Measurements from ENCODE around the gene ESAM. TPM values are rescaled to one million over a fixed set of nuclear protein-coding genes. Genes with fewer than 3 reads are reported as not detected.

Gene ESAM
- polyA plus RNA-seq, 3 donors, result 60.6 to 73.8 (median 68.2) TPM

DNA sequence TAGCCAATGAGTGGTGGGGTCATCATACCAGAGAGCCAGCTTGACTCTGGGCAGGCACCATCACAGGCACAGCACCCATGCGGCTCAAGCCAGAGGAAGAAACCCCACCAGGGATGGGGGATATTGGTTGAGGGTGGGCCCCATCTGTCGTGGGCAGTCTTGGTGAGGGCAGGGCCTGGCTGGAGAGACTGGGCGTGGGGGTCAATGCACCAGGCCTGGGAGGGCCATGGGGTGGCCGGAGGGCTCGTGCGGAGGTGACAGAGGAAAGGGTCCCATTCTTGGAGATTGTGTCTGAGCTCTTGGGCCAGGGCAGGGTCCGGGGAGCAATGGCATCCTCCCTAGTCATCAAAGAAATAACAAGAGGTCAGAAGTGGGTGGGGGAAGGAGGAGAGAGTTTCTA lies 8.5 kb downstream of the ESAM start:
- DNase-seq (ENCODE audit: low read depth in 3 of 3, low spot score in 2 of 3), result no peak

DNA sequence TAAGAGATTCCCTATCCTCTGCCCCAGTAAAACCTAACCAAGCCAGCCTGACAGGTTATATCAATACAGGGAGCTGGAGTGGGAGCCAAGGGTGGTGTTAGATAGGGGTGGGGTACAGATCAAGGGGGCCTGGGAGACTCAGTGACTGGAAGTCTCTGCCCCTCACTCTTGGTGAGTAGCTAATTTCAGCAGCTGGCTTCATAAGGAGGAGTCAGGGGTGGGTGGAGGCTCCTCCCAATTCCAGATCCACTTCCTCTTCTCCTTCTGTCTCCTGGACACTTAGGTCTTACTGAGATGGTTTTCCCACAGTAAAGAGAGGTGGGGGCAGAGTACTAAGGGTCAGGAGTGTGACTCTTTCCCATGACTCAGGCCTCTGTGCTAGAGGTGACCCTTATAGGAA lies 8.9 kb downstream of the ESAM start:
- no peak for DNase-seq (ENCODE audit: low read depth in 3 of 3, low spot score in 2 of 3)

DNA sequence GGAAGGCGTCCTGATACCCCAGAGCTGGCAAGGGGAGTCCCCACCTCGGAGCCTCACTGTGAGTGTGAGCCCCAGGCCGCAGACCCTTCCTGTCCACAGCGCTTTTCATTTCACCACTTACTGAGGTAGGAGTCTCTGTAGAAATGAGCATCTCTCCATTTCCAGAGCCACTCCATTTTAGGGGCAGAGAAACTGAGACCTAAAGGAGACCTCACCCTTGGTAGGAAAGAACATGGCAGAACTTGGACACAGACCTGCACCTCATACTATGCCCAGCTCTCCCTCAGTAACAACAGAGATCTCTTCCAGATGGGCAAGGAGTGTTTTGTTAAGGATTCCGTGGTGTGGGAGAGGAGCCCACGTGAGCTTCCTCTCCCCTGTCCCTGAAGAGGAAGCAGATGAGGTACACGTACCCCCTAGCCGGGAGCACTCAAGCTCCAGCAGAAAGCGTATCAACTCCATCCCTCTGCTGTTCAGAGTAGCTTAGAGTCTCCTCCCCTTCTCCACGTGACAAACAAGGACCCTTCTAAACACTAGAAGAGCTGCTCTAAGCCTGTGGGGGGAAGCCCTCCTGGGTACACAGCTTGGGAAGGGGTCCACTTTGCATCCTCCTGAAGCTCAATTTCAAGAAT lies 9.5 kb downstream of the ESAM start:
- no peak for DNase-seq (ENCODE audit: low read depth in 3 of 3, low spot score in 2 of 3)

DNA sequence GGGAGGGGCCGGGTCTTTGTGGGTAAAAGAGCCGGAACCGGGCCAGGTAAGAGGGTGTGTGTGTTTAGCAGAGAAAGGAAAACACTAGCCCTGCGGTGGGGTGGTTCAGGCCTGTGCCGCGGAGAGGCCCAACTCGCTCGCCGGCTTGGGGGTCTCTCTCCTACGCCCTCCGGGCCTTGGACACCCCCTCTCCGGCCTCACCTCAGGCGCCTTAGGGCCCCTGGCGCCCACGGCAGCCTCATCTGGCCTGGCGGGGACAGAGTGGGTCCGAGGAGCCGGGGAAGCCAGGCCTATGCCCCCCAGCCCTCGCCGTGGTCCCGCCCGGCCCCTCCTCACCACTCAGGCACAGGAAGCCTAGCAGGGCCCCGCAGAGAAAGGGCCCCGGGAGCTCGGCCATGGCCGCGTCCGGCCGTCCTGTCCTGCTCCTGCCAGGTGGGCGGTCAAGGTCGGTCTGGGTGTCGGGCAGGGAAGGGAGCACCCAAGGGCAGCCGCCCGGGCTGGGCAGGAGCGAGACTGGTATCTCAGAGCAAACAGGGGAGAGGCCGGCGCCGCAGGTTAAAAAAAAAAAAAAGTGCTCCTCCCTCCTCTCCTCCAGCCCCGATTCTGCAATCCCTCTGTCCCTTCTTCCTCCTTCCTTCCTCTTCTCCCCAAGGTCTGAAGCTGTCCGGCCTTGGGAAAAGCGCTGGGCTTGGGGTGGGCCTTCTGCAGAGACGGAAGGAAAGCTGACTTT lies 10.2 kb downstream of the ESAM start, which contains the start of gene VSIG2:
VSIG2 (minus strand) TSS at position 515 of the 730 bp plus-strand sequence; CDS start at position 397, 118 bp downstream.
- DNase-seq (ENCODE audit: low read depth in 3 of 3, low spot score in 2 of 3), result no peak

DNA sequence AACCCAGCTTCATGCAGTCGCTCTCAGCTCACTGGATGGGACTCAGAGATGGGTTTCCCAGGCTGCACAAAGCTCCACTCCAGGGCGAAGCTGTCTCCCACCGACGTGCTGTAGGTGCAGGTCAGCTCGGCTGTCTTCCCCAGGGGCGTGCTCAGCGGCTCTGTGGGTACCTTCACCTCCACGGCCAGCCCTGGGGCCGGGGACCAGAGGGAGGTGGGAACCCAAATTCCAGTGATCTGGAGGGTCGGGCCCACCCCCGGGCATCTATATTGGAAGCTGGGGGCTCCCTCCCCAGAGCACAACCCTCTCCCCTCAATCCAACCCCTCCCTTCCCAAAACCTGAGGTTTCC lies 10.7 kb downstream of the ESAM start:
- DNase-seq (ENCODE audit: low read depth in 3 of 3, low spot score in 2 of 3), result no peak

DNA sequence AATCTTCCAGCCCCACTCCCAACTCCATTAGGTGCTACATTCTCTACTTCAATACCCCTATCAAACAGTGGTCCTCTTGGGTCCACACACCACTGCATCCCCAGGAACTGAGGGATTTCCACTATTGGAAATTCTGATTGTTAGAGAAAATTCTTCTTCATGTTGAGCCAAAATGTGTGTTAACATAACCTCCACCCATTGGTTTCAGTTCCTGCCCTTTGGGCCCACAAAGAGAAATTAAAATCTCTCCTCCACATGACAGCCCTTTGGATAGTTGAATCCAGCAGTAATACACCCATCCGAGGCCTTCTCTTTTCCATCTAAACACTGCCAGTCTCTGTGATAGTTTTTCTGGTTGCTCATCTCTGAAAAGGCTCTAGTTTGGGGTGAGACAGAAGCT lies 12.2 kb downstream of the ESAM start:
- no peak for DNase-seq (ENCODE audit: low read depth in 3 of 3, low spot score in 2 of 3)

DNA sequence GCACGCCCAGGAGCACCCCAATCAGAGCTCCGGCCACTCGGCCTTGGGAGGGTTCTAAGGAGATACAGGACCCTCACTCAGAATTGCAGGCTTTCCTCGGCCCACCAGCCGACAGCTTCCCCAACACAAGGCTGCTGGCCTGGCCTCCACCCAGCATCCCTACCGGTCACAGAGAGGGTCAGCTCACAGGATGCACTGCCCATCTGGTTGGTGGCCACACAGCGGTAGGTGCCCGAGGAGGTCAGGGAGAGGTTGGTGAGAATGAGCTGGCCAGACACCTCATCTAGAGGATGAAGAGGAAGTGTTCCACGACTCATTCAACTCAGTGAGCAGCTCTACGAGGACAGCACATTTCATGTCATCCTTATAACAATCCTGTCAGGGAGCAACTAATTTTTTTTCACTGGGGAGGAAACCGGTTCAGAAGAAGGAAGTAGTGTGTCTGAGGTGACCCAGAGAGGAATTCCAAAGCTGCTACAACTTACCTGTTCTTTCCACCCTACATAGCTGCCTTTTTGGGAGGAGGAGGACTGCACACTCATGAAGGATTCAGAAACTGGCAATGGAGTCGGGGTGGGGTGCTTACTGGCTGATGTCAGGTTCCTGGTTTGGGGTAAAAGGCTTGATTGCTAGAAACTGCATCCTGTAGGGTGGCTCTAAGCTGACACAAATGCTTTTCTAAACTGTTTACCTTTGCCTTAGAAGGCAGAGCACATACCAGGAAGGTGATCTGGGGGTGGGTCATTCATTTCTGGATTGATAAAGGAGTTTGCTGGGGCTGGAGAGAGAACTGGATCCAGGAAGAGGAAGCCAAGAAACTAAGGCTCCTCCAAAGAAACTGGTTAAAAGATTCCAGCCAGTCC lies 13.4 kb downstream of the ESAM start:
- no peak for DNase-seq (ENCODE audit: low read depth in 3 of 3, low spot score in 2 of 3)

DNA sequence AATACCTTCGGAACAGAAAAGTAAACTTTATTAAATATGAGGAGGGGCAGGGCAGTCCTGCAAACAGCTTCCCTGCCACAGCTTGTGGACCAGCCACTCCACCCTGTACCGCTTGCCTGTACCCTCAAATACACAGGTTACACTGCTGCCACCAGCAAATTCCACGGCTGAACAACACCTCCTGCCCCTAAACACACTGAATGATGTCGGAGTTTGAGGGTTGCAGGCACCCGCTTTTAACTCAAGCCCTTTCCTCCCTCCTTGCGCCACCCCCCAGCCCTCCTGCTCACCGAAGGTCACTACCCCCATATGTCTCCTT lies 14.0 kb downstream of the ESAM start:
- DNase-seq (ENCODE audit: low read depth in 3 of 3, low spot score in 2 of 3), result no peak

DNA sequence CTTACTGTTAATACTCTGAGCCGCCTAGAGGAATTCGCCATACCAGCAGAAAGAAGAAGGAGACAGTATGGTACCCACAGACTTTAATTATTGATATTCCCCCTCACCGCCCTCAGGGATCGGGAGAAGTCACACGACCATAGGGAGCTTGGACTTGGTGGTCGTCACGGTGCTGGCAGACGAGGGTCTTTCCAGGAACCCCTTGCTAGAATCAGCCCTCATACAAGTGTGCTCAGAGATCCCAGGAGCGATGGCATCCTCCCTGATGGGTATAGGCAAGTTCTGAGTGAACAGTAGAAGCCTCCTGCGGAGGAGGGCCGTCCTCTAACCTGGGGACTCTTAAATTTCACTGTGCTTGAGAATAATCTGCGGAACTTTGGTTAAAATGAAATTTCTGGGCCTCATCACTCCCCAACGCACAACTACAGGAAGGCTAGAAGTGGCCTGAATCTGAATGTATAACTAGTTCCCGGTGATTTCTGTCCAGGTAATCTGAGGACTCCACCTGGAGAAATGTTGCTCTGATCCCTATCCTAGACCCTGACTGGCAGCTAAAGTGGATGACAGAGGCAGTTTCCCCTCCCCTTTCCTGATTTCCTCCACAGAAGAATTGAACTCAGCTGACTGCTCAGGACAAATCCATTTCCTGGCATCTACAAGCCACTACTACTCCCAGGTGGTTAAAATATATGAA lies 14.5 kb downstream of the ESAM start:
- no peak for DNase-seq (ENCODE audit: low read depth in 3 of 3, low spot score in 2 of 3)

DNA sequence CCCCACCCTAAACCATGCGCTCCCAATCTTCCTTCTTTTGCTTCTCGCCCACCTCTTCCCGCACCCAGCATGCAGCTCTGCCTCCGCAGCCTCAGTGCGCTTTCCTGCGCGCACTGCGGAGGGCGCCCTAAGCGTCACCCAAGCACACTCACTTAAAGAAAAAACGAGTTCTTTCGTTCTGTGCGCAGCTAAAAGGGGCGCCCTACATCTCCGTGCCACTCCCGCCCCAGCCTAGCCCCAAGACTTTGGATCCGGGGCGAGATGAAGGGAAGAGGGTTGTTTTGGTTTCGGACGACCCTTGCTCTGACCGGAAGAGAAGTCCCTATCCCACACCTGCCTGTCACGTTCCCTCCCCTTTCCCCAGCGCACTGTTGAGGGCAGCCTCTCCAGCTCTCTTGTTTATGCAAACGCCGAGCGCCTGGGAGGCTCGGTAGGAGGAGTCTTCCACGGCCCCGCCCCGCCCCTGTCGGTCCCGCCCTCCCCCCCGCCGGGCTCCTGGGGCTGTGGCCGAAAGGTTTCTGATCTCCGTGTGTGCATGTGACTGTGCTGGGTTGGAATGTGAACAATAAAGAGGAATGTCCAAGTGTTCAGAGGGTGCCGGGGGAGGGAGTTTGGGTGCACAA lies 15.4 kb downstream of the ESAM start:
- no peak for DNase-seq (ENCODE audit: low read depth in 3 of 3, low spot score in 2 of 3)

DNA sequence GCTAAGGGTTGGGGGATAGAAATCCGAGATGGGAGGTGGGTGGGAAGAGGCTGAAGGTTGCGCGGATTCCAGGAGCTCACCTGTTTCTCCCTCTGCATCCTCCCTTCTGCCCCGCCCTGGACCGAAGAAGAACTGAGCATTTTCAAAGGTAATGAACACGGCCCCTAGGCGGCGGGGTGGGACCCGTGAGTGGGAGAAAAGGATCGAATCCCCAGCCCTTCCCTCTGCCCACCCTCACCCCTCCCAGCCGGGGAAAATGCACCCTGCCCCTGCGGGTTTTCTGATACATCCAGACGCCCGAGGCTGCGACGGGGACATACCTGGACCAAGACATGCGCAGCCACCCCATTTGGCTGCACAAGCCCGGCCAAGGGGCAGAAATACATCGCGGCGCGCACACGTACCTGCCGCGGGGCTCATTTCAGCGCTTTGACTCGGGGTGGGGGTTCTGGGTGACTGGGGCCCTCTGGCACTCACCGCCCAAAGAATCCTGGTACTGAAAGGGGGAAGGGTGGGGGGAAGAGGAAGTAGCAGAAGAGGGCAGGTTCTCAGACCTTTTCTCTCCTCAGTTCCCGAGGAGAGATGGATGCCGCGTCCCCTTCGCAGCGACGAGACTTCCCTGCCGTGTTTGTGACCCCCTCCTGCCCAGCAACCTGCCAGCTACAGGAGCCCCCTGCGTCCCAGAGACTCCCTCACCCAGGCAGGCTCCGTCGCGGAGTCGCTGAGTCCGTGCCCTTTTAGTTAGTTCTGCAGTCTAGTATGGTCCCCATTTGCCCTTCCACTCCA lies 16.1 kb downstream of the ESAM start:
- DNase-seq (ENCODE audit: low read depth in 3 of 3, low spot score in 2 of 3), result no peak

DNA sequence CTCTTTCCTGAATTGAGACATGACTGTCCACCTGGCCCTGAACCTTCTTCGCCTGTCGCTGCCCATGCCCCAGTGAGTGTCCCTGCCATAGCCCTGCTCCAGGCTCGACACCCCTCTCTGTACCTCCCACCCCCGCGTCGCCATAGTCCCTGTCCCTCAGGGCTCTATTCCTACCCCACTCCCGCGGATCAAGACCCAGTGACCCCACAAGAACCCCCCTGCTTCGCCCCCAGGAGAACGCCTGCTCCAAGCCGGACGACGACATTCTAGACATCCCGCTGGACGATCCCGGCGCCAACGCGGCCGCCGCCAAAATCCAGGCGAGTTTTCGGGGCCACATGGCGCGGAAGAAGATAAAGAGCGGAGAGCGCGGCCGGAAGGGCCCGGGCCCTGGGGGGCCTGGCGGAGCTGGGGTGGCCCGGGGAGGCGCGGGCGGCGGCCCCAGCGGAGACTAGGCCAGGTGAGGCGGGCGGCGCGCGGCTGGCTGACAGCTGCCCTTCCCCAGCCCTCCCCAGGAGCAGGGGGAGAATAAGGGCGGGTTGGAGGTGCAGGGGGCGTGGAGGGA lies 16.7 kb downstream of the ESAM start:
- no peak for DNase-seq (ENCODE audit: low read depth in 3 of 3, low spot score in 2 of 3)

DNA sequence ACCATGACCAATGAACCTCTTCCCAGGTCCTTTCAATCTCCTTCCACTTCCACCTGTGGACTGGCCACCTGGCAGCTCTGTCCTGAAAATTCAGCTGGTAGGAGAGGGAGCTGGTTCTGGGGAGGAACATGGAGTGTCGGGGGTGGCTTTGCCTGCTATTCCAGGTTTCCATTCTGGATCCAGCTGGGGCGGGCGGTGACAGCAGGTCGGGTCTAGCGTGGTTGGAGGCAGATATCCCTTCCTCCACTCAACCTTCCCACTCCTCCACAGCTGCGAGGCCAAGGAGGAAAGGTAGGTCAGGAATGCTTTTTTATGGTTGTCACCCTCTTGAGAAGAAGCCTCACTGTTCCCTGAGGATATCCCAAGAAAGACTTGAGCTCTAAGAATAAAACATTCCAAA lies 19.0 kb downstream of the ESAM start:
- DNase-seq (ENCODE audit: low read depth in 3 of 3, low spot score in 2 of 3), result no peak

DNA sequence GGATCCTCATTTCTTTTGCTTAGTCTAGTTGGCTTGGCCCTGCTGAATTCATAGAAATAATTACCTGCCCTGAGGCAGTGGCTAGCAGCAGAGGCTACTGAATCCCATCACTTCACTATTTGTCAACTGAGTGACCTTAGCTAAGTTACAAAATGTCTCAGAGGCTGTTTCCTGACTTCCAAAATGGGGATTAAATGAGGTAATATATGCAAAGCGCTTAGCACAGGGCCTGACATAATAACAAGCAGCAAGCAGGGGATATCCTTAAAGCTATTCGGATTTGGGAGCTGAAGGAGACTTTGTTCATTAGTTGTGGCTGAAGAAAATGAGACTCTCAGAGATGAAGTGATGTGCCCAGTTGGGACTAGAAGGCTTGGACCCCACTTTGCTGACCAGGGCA lies 19.5 kb downstream of the ESAM start:
- no peak for DNase-seq (ENCODE audit: low read depth in 3 of 3, low spot score in 2 of 3)

DNA sequence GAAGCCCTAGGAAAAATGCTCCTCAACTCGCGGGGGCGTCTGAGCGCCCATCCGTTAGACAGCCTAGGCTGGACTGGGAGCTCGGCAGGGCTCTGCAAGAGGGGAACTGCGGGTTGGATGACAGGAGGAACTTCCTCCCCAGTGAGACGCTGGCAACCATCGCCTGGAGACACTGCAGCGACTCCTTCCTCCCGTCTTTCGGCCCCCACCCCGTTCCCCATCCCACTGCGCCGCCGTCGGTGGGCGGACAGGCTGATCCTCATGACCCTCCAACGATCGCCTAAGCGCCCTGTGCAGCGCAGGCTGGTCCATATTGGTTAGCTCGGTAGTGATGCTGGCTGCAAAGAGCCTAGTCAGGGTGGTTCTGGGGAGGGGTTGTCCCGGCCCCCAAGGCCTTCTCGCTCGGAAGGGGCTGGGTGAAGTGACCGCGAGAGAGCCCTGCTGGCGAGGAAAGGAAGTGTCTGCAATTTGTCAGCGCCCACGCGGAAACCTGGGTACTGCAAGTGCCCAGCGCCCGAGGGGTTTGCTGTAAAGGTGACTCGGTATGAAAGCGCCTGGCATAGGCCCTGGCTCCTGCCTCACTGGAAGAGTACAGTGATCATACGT lies 21.7 kb downstream of the ESAM start:
- no peak for DNase-seq (ENCODE audit: low read depth in 3 of 3, low spot score in 2 of 3)

DNA sequence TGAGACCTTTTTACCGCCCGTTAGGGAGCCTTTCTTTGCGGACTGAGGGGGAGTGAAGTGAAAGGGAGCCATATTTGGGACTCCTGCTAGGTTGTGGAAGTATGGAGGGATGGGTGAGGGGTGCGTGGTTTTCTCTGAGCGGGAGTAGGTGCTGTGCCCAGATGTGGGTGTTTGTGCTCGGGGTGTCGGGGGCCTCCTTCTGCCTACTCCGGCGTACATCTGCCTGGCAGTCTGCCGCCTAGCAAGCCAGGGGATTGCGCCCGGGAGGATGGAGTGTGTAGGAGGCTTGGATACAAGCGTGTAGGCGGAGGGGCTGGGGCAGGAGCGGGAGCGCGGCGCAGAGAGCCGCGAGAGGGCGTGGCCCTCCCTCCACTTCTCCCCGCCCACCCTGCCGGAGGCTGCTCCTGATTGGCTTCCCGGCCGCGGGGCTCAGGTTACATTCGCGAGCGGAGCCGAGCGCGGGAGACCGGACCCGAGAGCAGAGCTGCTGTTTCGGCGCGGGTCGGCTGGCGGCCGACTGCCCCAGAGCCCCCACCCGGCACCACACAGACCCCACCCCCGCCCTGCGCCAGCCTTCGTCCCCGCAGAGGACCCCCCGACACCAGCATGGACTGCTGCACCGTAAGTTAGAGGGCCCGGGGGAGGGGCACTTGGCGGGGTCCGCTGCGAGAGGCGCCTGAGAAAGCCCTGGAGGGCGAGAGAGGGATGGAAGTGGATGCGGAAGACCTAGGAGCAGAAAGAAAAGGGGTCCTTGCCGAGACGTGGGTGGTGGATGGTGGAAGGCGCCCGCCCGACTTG lies 22.4 kb downstream of the ESAM start, which contains the start of gene NRGN:
NRGN (plus strand) TSS at position 464 of the 798 bp plus-strand sequence; CDS start at position 607, 143 bp downstream.
- peak in 2 of 3 donors; percentile 75 to 92 for DNase-seq (ENCODE audit: low read depth in 3 of 3, low spot score in 2 of 3)

DNA sequence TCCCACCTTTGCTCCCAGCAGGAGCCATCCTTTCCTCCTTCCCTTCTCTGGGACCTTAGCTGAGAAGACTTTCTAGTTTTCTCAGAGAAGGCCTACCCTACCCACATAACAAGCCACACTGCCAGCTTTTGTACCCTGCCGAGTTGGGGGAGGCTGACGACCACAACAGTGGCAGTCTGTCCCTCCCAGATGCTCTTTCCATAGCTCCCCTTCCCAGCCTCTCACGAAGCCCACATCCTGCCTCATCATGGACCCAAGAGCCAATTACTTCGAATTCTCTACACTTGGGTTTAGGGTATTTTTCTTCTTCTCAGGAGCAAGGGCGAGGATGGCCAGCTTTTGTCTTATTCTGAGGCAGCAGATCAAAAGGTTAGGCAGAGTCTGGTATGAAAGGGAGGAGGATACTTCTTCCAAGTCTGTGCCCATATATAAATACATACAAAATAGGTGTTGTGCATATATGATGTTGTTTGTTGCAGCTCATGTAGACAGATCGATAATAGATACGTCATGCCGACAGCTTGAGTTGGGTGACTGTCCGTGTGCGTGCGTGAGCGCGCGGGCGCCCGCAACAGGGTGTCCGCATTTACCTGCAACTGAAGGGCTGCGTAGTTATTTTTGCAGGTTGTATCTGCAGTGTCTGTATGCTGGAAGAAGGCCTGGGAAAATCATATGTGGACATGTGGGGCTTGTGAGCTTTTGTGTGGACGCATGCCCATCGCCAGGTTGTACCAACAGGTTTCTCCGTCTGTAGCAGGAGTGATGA lies 23.2 kb downstream of the ESAM start:
- DNase-seq (ENCODE audit: low read depth in 3 of 3, low spot score in 2 of 3), result no peak
